ENCODE data around the gene SFMBT2. TPM values are rescaled to one million over a fixed set of nuclear protein-coding genes. Genes with fewer than 3 reads are reported as not detected.

SFMBT2 gene
- total RNA-seq, 2 experiments from 2014 or later, result 7.9 to 8.3 TPM

- Histone ChIP-seq H4K20me1 (ENCODE audit: insufficient read depth, low read length) (no peaks in the 10 kb centered on the region), H2AFZ (ENCODE audit: low read length) (no peak overlapping the region), H3K4me1 (ENCODE audit: insufficient read depth, low read length, poor library complexity, severe bottlenecking) (peaks cover 9% of the 10 kb centered on the region), H3K9me2 (ENCODE audit: insufficient read depth, low read length) (no peaks in the 10 kb centered on the region), H3K27ac (ENCODE audit: low read depth, low read length, poor library complexity, severe bottlenecking) (no peak overlapping the region), H3K4me3 (ENCODE audit: low read depth, low read length, poor library complexity, severe bottlenecking) (no peak overlapping the region), H3K9me3 (ENCODE audit: low read length) (no peaks in the 10 kb centered on the region), H3K4me2 (ENCODE audit: low read length) (no peak overlapping the region), H3K79me2 (ENCODE audit: insufficient read depth, low read depth, low read length) (no peaks in the 10 kb centered on the region), H3K36me3 (ENCODE audit: insufficient read depth, low read length) (peaks cover 13% of the 10 kb centered on the region; the same call in 1 of the 2 replicates)
- no TSS peak for BruUV-seq (replicated peaks)
- POLR2A ChIA-PET, result interaction anchor here (0.5 to 1.1 kb wide), 3 partner anchors 9 to 186 kb away, joined by 3 to 5 read pairs (median 3); no protein-coding TSS in a partner anchor
- intact Hi-C loops (cut with micrococcal nuclease; ENCODE audit: unreplicated experiment), result no loop called here
- CTCF ChIA-PET (ENCODE audit: unreplicated experiment), result interaction anchor here (1.0 kb wide), 1 partner anchor 25 kb away, joined by 3 read pairs; no protein-coding TSS in a partner anchor
- TF ChIP-seq CTCF (conservative IDR thresholded peaks at IDR 0.05; ENCODE audit: low read length), result no peak
- no peak for TF ChIP-seq EZH2phosphoT487 (IDR thresholded peaks at IDR 0.05; ENCODE audit: borderline replicate concordance, low read depth, low read length)
- no peak for DNase-seq (ENCODE audit: low spot score)
These were observed 249.2 kb downstream of the SFMBT2 start for GRCh38 chr10:7161484-7162250.

GRCh38 chr10:7159928-7160327 is 250.9 kb downstream of the SFMBT2 start:
- no peak for DNase-seq (ENCODE audit: low spot score)
- TF ChIP-seq EZH2phosphoT487 (IDR thresholded peaks at IDR 0.05; ENCODE audit: borderline replicate concordance, low read depth, low read length), result no peak
- no peak for TF ChIP-seq CTCF (conservative IDR thresholded peaks at IDR 0.05; ENCODE audit: low read length)
- H3K4me1 ChIP-seq (ENCODE audit: insufficient read depth, low read length, poor library complexity, severe bottlenecking), result peaks cover 9% of the 10 kb centered on the region
- no peaks in the 10 kb centered on the region for H4K20me1 ChIP-seq (ENCODE audit: insufficient read depth, low read length)
- POLR2A ChIA-PET, result interaction anchor here (1.0 kb wide), 1 partner anchor 209 kb away, joined by 3 read pairs; no protein-coding TSS in a partner anchor
- H3K79me2 ChIP-seq (ENCODE audit: insufficient read depth, low read depth, low read length), result no peaks in the 10 kb centered on the region
- H3K9me3 ChIP-seq (ENCODE audit: low read length), result no peaks in the 10 kb centered on the region
- CTCF ChIA-PET (ENCODE audit: unreplicated experiment), result no interaction called here
- no peaks in the 10 kb centered on the region for H3K9me2 ChIP-seq (ENCODE audit: insufficient read depth, low read length)
- intact Hi-C loops (cut with micrococcal nuclease; ENCODE audit: unreplicated experiment), result no loop called here
- no peak overlapping the region for H2AFZ ChIP-seq (ENCODE audit: low read length)
- no peak overlapping the region for H3K4me3 ChIP-seq (ENCODE audit: low read depth, low read length, poor library complexity, severe bottlenecking)
- H3K27ac ChIP-seq (ENCODE audit: low read depth, low read length, poor library complexity, severe bottlenecking), result no peak overlapping the region
- H3K36me3 ChIP-seq (ENCODE audit: insufficient read depth, low read length), result peaks cover 13% of the 10 kb centered on the region; the same call in 1 of the 2 replicates
- no peak overlapping the region for H3K4me2 ChIP-seq (ENCODE audit: low read length)
- BruUV-seq (replicated peaks), result no TSS peak

GRCh38 chr10:7159517-7159916 is 251.3 kb downstream of the SFMBT2 start:
- DNase-seq (ENCODE audit: low spot score), result no peak
- H3K9me2 ChIP-seq (ENCODE audit: insufficient read depth, low read length), result no peaks in the 10 kb centered on the region
- POLR2A ChIA-PET, result interaction anchor here (1.0 kb wide), 1 partner anchor 208 kb away, joined by 3 read pairs; no protein-coding TSS in a partner anchor
- H3K4me1 ChIP-seq (ENCODE audit: insufficient read depth, low read length, poor library complexity, severe bottlenecking), result peaks cover 9% of the 10 kb centered on the region
- CTCF ChIA-PET (ENCODE audit: unreplicated experiment), result no interaction called here
- no peak overlapping the region for H3K4me2 ChIP-seq (ENCODE audit: low read length)
- H3K79me2 ChIP-seq (ENCODE audit: insufficient read depth, low read depth, low read length), result no peaks in the 10 kb centered on the region
- intact Hi-C loops (cut with micrococcal nuclease; ENCODE audit: unreplicated experiment), result no loop called here
- no peak overlapping the region for H3K27ac ChIP-seq (ENCODE audit: low read depth, low read length, poor library complexity, severe bottlenecking)
- H3K4me3 ChIP-seq (ENCODE audit: low read depth, low read length, poor library complexity, severe bottlenecking), result no peak overlapping the region
- TF ChIP-seq CTCF (conservative IDR thresholded peaks at IDR 0.05; ENCODE audit: low read length) (no peak), EZH2phosphoT487 (IDR thresholded peaks at IDR 0.05; ENCODE audit: borderline replicate concordance, low read depth, low read length) (no peak)
- H2AFZ ChIP-seq (ENCODE audit: low read length), result no peak overlapping the region
- no TSS peak for BruUV-seq (replicated peaks)
- H3K36me3 ChIP-seq (ENCODE audit: insufficient read depth, low read length), result peaks cover 13% of the 10 kb centered on the region; the same call in 1 of the 2 replicates
- no peaks in the 10 kb centered on the region for H3K9me3 ChIP-seq (ENCODE audit: low read length)
- no peaks in the 10 kb centered on the region for H4K20me1 ChIP-seq (ENCODE audit: insufficient read depth, low read length)

Data from OCI-LY7 (cell line).